SH-SY5Y (cell line): ENCODE results near the gene PDCD2.
A peak's percentile ranks its signal among the peaks of the same experiment; 100 is the strongest.

ENCODE experiments used
- GATA2 ChIP-seq: IDR thresholded peaks from 2 replicates; pipeline ENCODE4 v1.6.1; 2011; ENCODE audit warnings: mild to moderate bottlenecking, low read depth, low read length
- GATA3 ChIP-seq: IDR thresholded peaks from 2 replicates; pipeline ENCODE4 v1.6.1; 2011; ENCODE audit warnings: low read depth, mild to moderate bottlenecking, low read length, moderate library complexity

The PDCD2 gene

GRCh38 chr6:170554013-170554795, 30.2 kb downstream of the PDCD2 start, which contains the start of gene TBP:
Gene TBP, plus strand, starts transcription at chr6:170554369. Its CDS starts 2,661 bp downstream, at chr6:170557030.
- TF ChIP-seq GATA2, result no peak
- TF ChIP-seq GATA3, result no peak

- TF ChIP-seq GATA2 (no peak), GATA3 (no peak)
These were observed 30.9 kb downstream of the PDCD2 start for GRCh38 chr6:170553534-170554012.

DNA sequence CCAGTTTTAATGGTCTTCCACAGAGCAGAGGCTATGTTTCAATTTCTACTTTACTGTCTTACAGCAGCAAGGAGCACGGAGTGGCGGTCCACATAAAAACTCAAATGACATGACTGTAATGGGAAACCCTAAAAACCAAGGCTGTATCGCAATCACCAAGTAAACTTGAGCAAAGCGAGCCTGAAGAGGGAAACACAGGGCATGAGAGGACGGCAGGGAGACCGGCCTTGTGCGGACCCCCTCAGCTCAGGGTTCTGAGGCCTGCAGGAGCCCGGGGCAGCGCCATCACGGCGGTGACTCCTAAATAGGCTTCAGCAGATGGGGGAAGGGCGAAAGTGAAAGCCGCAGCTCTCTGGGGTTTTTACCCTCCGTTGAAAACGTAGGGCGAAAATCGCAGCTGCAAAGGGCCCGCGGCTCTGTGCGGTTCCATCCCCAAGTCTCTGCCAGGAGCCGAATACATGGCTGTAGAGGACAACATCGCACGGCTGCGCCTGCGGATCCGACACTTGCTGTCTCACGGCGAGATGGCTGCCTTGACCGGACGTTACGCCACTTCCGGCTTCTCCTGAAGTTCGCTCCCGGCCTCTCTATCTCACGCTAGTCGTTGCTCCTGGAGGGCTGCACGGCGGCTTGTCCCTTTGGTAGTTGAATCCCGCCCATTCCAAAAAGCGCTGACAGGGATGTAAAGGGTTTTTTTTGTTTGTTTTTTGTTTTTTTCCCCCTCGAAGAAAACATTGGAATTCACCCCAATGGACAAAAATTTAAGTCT, 31.5 kb downstream of the PDCD2 start, which contains the start of gene PSMB1:
PSMB1 (minus strand) TSS at position 543 of the 769 bp plus-strand sequence; CDS start at position 478, 65 bp downstream.
- no peak for TF ChIP-seq GATA2
- no peak for TF ChIP-seq GATA3

DNA sequence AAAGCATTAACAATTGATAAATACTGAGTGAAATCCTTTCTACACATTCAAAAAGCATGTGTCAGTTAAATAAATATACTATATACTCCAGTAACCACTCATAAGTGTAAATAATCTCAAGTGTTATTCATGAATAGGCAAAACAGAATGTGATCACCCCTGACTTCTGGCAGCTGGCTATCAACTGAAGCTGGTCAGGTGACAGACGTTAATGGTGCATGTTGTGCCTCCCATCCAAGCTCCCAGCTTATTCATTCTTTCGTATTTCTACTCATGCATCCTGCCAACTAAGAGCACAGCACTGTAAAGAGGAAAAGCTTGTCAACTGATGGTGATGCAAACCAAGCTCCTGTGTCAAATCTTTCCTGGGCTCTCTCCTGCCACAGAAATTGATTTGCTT, 39.0 kb downstream of the PDCD2 start:
- TF ChIP-seq GATA2 (no peak), GATA3 (no peak)

DNA sequence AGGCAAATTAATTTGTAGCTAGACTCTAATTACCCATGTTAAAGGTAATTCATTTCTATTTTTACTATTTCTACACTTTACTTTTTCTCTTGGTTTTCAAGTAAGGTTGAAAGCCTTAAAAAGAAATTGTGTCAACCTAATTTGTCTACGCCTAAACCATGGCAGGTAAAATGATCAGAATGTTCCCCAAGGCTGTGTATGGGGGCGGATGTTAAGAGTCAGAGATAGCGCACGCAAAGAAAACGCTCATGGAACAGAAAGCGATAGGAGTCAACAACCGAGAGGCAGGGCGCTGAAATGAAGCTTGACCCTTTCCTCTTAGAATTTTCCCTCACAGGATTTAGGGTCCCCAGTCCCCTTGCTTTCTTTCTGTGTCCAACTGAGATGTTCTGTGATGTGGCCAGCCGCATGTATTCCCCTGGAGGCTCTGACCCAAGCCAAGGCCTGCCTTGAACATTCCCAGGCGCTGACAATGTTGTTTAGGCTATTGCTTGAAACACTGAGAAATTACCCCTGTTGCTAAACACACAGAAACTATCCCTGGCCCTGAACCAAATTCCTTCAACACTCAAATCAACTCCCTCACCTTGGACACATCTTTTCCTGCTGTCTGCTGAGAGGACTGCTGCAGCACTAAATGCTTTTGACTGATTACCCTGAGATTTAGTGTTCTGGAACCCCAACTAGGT, 42.3 kb downstream of the PDCD2 start:
- TF ChIP-seq GATA3 (no peak), GATA2 (no peak)

DNA sequence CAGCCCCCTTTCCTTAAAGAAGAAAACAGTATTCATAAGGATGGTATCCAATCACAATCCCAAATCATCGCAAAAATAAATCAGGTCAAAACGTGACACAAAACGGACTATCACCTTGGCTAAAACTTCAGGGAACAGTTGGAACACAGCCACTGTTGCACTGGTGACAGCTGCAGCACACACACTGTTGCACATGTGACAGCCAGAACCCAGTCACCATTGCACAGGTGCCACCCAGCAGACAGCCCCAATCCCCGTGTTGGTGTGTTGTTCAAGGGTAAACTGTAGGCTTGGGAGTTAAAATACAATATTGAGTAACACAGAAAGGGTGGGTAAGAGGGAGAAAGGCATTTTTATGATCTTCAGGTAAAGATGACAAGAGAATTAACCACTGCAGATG, 47.1 kb downstream of the PDCD2 start:
- TF ChIP-seq GATA2 (no peak), GATA3 (no peak)

GRCh38 chr6:170536671-170537070, 47.8 kb downstream of the PDCD2 start:
- TF ChIP-seq GATA3, result no peak
- TF ChIP-seq GATA2, result no peak

DNA sequence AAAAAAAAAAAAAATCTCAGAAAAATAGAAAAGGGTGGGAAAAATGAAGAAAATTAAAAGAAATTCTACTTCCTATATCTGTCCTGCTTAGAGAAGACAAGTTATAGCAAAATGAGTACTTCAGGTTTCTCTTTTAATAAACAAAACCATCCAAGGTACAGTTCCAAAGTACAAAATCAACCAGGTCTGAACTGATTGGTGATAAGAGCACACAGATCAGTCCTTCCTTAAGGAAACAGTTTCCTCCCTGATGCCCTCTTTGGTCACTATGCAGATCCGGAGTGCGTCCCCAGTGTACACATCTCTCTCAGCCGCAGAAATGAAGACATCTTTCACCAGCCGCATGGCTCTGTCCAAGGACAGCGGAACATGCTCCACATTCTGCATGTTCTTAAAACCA, 49.4 kb downstream of the PDCD2 start:
- TF ChIP-seq GATA2, result no peak
- no peak for TF ChIP-seq GATA3

DNA sequence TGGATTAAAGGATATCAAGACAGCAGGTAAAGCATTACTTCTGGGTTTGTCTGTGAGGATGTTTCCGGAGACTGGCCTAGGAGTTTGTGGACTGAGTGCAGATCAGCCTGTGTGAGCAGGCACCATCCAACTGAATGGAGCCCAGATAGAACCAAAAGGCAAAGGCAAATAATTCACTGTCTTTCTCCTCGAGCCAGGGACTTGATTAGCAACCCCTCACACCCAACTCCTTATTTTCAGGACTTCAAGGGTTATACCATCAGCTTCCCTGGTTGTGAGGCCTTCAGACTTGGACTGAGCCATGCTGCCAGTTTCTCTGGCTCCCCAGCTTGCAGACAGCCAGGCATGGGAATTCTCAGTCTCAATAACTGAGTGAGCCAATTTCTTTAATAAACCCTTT, 50.6 kb downstream of the PDCD2 start:
- TF ChIP-seq GATA3 (no peak), GATA2 (no peak)

DNA sequence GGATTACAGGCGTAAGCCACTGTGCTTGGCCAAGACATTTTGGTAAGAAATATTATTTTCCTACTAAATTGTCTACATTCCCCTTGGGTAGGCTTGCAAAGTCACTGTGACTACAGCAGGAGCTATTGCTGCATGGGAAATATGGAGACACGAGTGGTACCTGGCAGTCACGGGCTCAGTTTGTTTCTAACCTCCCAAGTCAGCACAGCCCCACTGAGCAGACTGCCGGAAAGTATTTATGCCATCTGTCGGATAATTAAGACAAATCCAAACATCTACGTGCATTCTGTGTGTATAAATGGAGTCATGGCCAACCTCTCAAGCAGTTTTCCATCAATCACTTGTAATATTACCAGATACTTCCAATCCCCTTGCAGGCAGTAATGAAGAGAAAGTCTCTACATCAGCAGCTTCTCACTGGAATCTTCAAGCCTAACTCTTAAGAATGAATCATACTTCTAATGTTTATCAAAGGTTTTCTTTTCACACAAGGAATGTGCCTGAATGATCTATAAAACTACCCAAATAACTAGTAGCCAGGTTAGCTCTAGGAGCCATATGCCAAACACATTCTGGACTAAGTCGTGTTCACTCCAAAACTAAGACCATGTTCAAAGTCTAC, 51.5 kb downstream of the PDCD2 start:
- TF ChIP-seq GATA2 (no peak), GATA3 (no peak)

- TF ChIP-seq GATA2 (no peak), GATA3 (no peak)
These were observed 54.5 kb downstream of the PDCD2 start for GRCh38 chr6:170529839-170530469.

DNA sequence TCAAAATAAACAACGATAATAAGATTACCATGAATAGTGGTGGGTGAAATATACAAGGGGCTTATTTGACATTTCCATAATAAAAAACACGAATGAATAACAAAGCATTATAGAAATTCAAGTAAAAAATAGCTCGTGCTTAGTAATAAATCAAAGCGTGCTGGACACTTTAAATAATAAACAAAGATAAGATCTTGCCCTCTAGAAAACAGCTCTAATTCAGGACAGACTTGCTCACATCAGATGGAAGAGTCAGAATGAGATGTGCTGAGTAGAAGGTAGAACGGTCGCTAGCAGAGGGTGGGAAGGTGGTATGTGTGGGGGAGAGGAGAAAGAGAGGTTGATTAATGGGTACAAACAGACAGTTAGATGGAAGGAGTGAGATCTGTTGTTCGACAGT, 58.6 kb downstream of the PDCD2 start:
- TF ChIP-seq GATA2, result peak; percentile 57; the same call in 1 of the 2 replicates
- TF ChIP-seq GATA3, result peak; percentile 15; the same call in 1 of the 2 replicates
